HUES6 (cell line): Measurements from ENCODE around the gene FOXJ3.

Source experiments
- H3K27ac ChIP-seq: 2 replicates; pipeline ENCODE4 v1.7.0; 2013; ENCODE audit warnings: low read depth, mild to moderate bottlenecking, low read length, inconsistent platforms
- H3K27me3 ChIP-seq: 2 replicates; pipeline ENCODE4 v1.6.1; 2013; ENCODE audit warnings: low read length; ENCODE audit not compliant: control insufficient read depth, insufficient read depth
- H3K36me3 ChIP-seq: 2 replicates; pipeline ENCODE4 v1.6.1; 2013; ENCODE audit warnings: low read length; ENCODE audit not compliant: control insufficient read depth, insufficient read depth
- H3K4me1 ChIP-seq: 2 replicates; pipeline ENCODE4 v1.6.1; 2013; ENCODE audit warnings: low read length; ENCODE audit not compliant: control insufficient read depth, insufficient read depth
- H3K4me3 ChIP-seq: 2 replicates; pipeline ENCODE4 v1.5.1; 2013; ENCODE audit warnings: low read depth, low read length
- H3K9ac ChIP-seq: one replicate; pipeline ENCODE4 v1.6.1; 2013; ENCODE audit warnings: mild to moderate bottlenecking, low read length
- H3K9me3 ChIP-seq: 2 replicates; pipeline ENCODE4 v1.6.1; 2013; ENCODE audit warnings: low read depth, low read length; ENCODE audit not compliant: control insufficient read depth, insufficient read depth

FOXJ3 gene

GRCh38 chr1:42333662-42334239, 1.3 kb downstream of the FOXJ3 start:
- Histone ChIP-seq H3K9ac (peak overlapping the region; percentile 83), H3K27ac (no peak overlapping the region), H3K36me3 (no peaks in the 10 kb centered on the region), H3K4me1 (peaks cover 19% of the 10 kb centered on the region), H3K9me3 (no peaks in the 10 kb centered on the region), H3K4me3 (peak overlapping the region; percentile 95), H3K27me3 (no peaks in the 10 kb centered on the region)

- Histone ChIP-seq H3K4me1 (peaks cover 24% of the 10 kb centered on the region), H3K4me3 (peak overlapping the region; percentile 95)
These were observed 2.2 kb downstream of the FOXJ3 start for GRCh38 chr1:42332877-42333276.

GRCh38 chr1:42330215-42330614, 4.8 kb downstream of the FOXJ3 start:
- peaks cover 19% of the 10 kb centered on the region for H3K4me1 ChIP-seq
- no peaks in the 10 kb centered on the region for H3K27me3 ChIP-seq
- H3K36me3 ChIP-seq, result no peaks in the 10 kb centered on the region
- H3K9me3 ChIP-seq, result no peaks in the 10 kb centered on the region
- no peak overlapping the region for H3K27ac ChIP-seq
- no peak overlapping the region for H3K9ac ChIP-seq
- no peak overlapping the region for H3K4me3 ChIP-seq

More at GRCh38 chr1:42332877-42333276, 2.2 kb downstream of the FOXJ3 start:
- no peak overlapping the region for H3K27ac ChIP-seq
- H3K27me3 ChIP-seq, result no peaks in the 10 kb centered on the region
- no peaks in the 10 kb centered on the region for H3K36me3 ChIP-seq
- H3K9me3 ChIP-seq, result no peaks in the 10 kb centered on the region
- no peak overlapping the region for H3K9ac ChIP-seq

GRCh38 chr1:42328916-42329496, 6.0 kb downstream of the FOXJ3 start:
- H3K4me3 ChIP-seq, result no peak overlapping the region
- H3K27ac ChIP-seq, result no peak overlapping the region
- no peaks in the 10 kb centered on the region for H3K36me3 ChIP-seq
- H3K27me3 ChIP-seq, result no peaks in the 10 kb centered on the region
- no peak overlapping the region for H3K9ac ChIP-seq
- no peaks in the 10 kb centered on the region for H3K9me3 ChIP-seq
- H3K4me1 ChIP-seq, result peaks cover 19% of the 10 kb centered on the region

- no peak overlapping the region for H3K9ac ChIP-seq
- no peaks in the 10 kb centered on the region for H3K27me3 ChIP-seq
- peaks cover 14% of the 10 kb centered on the region for H3K4me1 ChIP-seq
- peaks cover 4% of the 10 kb centered on the region; the same call in 1 of the 2 replicates for H3K36me3 ChIP-seq
- H3K9me3 ChIP-seq, result no peaks in the 10 kb centered on the region
- no peak overlapping the region for H3K27ac ChIP-seq
- H3K4me3 ChIP-seq, result no peak overlapping the region
These were observed 6.9 kb downstream of the FOXJ3 start for GRCh38 chr1:42328047-42328625.

GRCh38 chr1:42325014-42325402, 10.0 kb downstream of the FOXJ3 start:
- H3K4me3 ChIP-seq, result no peak overlapping the region
- no peak overlapping the region for H3K27ac ChIP-seq
- no peaks in the 10 kb centered on the region for H3K27me3 ChIP-seq
- no peaks in the 10 kb centered on the region for H3K9me3 ChIP-seq
- peaks cover 21% of the 10 kb centered on the region for H3K4me1 ChIP-seq
- no peak overlapping the region for H3K9ac ChIP-seq
- H3K36me3 ChIP-seq, result peaks cover 4% of the 10 kb centered on the region; the same call in 1 of the 2 replicates

- Histone ChIP-seq H3K9me3 (no peaks in the 10 kb centered on the region), H3K27ac (no peak overlapping the region), H3K4me1 (peaks cover 24% of the 10 kb centered on the region), H3K27me3 (no peaks in the 10 kb centered on the region), H3K36me3 (peaks cover 4% of the 10 kb centered on the region; the same call in 1 of the 2 replicates), H3K4me3 (no peak overlapping the region), H3K9ac (no peak overlapping the region)
These were observed 10.5 kb downstream of the FOXJ3 start for GRCh38 chr1:42324398-42325013.

GRCh38 chr1:42323551-42323950, 11.5 kb downstream of the FOXJ3 start:
- no peak overlapping the region for H3K27ac ChIP-seq
- H3K36me3 ChIP-seq, result peaks cover 4% of the 10 kb centered on the region; the same call in 1 of the 2 replicates
- no peak overlapping the region for H3K9ac ChIP-seq
- H3K4me3 ChIP-seq, result no peak overlapping the region
- peaks cover 24% of the 10 kb centered on the region for H3K4me1 ChIP-seq
- no peaks in the 10 kb centered on the region for H3K27me3 ChIP-seq
- H3K9me3 ChIP-seq, result no peaks in the 10 kb centered on the region

GRCh38 chr1:42322577-42322976, 12.5 kb downstream of the FOXJ3 start:
- Histone ChIP-seq H3K4me3 (no peak overlapping the region), H3K9ac (no peak overlapping the region), H3K4me1 (peaks cover 19% of the 10 kb centered on the region), H3K27me3 (no peaks in the 10 kb centered on the region), H3K27ac (no peak overlapping the region), H3K36me3 (peaks cover 4% of the 10 kb centered on the region; the same call in 1 of the 2 replicates), H3K9me3 (no peaks in the 10 kb centered on the region)

- no peak overlapping the region for H3K9ac ChIP-seq
- H3K36me3 ChIP-seq, result peaks cover 4% of the 10 kb centered on the region; the same call in 1 of the 2 replicates
- H3K9me3 ChIP-seq, result no peaks in the 10 kb centered on the region
- no peak overlapping the region for H3K27ac ChIP-seq
- H3K4me3 ChIP-seq, result no peak overlapping the region
- H3K27me3 ChIP-seq, result no peaks in the 10 kb centered on the region
- H3K4me1 ChIP-seq, result peaks cover 19% of the 10 kb centered on the region
These were observed 13.3 kb downstream of the FOXJ3 start for GRCh38 chr1:42321731-42322130.

- peaks cover 22% of the 10 kb centered on the region for H3K4me1 ChIP-seq
- H3K4me3 ChIP-seq, result no peak overlapping the region
- no peaks in the 10 kb centered on the region for H3K9me3 ChIP-seq
- H3K9ac ChIP-seq, result no peak overlapping the region
- H3K27ac ChIP-seq, result no peak overlapping the region
- H3K36me3 ChIP-seq, result peaks cover 4% of the 10 kb centered on the region; the same call in 1 of the 2 replicates
- H3K27me3 ChIP-seq, result no peaks in the 10 kb centered on the region
These were observed 14.3 kb downstream of the FOXJ3 start for GRCh38 chr1:42320708-42321107.
